Measurements from ENCODE around the gene KCNA3.
"Not testable (repeated sequence)": the region's sequence is repeated elsewhere in the genome, so short reads cannot be mapped to it uniquely, and the experiment has no call there.

KCNA3 gene

DNA sequence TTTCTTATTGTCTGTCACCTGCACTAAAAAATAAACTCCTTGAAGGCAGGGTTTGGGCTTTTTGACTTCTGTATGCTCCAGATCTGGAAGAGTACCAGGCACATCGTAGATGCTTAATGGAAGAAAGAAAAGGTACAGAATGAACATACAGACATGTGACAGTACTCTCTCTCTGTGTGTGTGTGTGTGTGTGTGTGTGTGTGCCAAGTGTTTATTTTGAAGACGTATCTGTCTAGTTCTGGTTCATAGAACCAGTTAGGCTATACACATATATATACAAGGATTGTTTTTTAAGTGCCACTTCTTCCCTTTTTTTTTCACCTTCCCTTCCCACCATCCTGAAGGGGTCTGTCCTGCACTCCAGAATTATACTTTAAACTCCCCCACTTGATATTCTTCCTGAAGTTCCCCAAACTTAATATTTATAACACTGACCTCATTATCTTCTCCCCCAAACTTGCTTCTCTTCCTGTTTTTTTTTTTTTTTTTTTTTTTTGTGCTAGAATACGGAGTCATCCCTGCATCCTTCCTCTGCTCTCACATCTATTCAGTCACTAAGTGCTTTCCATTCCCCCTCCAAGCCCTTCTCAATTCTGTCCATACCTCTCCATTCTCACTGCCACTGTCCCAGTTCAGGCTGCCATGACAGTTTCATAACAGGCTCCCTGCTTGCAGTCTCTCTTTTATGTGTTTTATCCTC, 5.4 kb upstream of the KCNA3 start:
- DNase-seq (ENCODE audit: low read depth in 2 of 2), result no peak

DNA sequence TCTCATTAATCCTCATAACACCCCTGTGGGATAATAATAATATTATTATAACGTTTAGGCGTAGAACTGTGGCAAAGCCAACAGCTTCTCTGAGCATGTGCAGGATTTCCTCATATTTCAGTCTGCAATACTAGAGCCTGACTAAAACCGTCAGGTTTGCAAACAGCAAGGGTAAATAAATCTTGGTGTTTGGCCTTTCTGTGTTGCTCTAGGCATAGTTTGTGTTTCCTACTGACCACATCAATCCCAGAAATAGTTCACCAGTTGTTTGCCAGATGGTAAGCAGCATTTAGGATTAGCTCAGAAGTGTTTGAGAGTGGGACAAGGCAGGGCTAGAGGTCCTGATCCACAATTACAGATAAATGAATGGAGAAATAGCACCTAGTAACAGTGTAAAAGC, 2.8 kb upstream of the KCNA3 start:
- no peak for DNase-seq (ENCODE audit: low read depth in 2 of 2)

DNA sequence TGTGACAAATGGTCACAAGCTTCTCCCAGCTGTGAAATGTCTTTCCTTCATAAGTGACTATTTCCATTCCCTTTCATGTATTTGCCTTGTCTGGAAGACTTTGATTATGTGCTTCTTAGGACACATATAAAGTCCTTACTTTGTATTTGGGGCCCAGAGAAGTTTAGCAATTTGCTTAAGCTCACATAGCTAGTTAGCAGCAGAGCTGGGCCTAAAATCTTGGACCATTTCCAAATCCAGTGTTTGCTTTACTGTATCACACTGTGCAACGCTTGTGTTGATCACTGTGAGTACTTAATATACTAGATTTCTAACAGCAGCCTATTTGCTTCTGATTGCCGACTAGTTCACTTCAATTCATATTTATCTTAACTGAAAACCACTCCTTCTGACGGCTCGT, 2.2 kb upstream of the KCNA3 start:
- no peak for DNase-seq (ENCODE audit: low read depth in 2 of 2)

DNA sequence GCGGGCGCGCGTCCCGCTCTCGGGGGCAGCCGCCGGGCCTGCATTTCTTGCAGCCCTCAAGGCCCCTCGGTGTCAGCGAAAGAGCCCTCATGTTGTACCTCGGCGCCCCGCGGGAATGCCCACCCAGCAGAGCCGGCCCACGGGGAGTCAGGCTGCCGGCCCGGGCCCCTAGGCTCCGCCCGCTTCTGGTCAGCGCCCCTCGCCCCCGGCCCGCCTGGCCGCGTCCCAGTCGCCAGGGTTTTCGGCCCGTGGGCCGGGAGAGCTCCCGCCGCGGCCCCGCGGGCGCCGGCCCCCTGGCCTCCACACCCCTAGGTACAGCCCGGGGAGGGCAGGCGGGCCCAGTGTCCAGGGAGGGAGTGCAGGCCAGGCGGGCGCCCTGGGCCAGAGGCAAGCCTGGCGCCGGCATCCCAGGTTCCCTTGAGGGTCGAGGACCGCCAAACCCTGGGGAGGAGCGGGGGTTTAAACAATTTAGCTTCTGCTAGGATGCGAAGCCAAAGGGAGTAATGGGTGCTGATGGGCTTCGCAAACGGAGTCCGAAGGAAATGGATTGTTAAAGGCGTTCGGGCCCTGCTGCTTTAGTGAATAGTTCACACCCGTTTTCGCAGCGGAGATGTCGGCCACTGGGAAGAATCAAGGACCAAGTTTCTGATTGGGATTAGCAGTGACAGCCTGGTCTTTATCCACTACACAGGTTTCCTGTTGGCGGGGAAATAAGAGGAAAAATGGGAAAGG, 486 bp upstream of the KCNA3 start:
- no peak for DNase-seq (ENCODE audit: low read depth in 2 of 2)

DNA sequence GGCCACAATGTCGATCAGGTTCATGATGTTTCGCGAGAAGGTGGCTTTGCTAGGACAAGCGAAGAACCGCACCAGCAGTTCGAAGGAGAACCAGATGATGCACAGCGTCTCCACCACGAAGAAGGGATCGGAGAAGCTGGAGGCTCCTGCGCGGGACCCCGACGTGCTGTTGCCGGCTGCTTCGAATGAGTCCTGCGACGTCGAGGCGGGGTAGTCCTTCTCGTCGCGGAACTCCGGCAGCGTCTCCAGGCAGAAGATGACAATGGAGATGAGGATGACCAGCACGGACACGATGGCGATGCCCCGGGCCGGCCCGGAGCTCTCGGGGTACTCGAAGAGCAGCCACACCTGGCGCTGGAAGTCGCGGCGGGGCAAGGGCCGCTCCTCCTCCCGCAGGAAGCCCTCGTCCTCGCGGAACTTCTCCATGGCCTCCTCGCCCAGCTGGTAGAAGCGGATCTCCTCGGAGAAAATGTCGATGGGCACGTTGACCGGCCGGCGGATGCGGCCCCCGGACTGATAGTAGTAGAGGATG, 869 bp downstream of the KCNA3 start:
- no peak for DNase-seq (ENCODE audit: low read depth in 2 of 2)

DNA sequence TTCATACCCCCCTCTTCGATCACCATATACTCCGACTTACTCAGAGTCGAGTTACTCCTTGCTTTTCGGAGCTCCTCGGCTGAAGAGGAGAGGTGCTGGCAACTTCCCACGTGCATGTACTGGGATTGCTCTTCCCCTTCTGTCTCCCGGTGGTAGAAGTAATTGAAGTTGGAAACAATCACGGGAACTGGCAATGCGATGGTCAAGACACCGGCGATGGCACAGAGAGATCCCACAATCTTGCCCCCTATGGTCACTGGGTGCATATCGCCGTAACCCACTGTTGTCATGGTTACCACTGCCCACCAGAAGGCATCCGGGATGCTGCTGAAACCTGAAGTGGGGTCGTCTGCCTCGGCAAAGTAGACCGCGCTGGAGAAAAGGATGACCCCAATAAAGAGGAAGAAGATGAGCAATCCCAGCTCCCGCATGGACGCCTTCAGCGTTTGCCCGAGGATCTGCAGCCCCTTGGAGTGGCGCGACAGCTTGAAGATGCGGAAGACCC, 1.5 kb downstream of the KCNA3 start:
- DNase-seq (ENCODE audit: low read depth in 2 of 2), result no peak

DNA sequence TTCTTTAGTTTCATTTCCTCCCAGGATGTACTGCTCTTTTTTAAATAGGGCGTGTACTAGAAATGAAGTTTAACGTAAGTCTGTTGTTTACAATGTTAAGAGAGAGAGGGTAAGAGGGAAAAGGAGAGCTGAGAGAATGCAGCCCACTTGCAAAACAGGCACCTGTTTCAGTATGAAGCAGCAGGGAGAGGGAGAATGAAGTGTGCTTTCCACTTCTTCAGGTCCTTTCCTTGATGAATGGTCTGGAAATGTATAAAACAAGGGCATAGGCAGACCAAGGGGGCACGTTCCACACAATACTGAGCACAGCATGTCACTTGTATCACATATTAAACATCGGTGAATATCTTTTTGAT, 2.0 kb downstream of the KCNA3 start:
- no peak for DNase-seq (ENCODE audit: low read depth in 2 of 2)

DNA sequence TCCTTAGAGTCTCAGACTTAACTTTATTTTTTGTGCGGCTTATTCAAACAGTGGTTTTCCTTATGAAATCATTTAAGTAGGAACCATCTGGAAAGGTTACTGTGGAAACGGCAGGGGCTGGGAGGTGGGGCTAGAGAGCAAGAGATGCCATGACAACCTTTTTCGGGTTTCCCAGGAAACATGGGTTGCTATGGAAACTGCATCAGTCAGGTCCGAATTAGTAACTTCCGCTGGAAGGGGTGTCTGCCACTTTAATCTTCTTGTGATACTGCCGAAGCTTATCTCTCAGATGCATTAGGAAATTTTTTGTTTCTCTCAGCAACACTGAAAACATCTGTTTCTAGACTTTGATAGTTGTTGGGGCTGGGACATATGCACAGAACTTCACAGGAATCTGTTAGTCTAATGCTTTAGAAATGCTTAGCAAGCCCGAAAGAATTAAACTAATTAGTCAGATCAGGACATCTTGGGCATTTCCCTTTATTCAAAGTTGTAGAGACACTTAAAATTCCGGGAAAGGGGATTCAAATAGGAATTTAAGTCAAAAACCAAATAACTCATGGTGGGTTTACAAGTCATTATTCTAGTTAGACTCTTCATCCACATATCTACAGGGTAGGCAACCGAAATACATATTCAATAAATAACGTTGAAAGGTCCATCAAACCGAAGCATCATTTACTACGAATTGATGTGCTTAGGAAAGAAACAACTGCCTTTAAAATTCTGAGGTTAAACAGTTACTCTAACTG, 2.6 kb downstream of the KCNA3 start:
- peak in 1 of 2 donors; percentile 58 for DNase-seq (ENCODE audit: low read depth in 2 of 2)

DNA sequence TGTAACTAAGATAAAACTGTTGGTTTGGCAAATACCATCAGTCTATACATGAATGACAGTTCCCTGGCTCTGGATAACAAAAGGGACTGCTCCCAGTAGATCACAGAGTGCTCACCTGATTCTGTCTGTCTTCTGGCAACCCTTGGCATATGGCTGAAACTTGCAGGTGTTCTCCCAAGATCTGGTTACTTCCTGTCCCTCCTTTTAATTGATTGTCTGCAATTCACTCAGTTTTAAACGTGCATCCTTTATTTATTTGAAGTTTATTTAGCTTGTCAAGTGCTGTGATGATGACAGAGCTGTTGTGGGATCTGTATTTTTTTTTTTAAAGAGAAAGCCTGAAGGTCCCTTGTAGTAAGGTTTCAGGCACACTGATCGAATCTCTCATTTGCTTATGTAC, 3.4 kb downstream of the KCNA3 start:
- DNase-seq (ENCODE audit: low read depth in 2 of 2), result no peak

DNA sequence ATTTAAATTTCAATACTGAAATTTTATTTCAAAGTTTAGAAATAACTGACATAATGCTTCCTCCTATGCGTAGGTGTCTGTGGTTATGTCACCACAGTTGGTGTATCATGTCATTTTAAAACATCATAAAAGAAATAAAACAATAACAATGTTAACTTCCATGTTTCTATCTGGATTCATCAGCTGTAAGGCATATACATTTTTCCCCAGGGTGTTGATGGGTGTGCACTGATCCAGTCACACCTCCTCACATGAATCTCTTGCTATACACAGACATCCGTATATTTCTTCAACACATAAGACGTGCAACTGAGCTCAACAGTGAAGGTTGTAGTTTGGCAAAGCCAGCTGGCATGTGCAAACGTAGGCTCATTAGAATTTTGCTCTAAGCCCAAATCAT, 6.2 kb downstream of the KCNA3 start:
- DNase-seq (ENCODE audit: low read depth in 2 of 2), result no peak

DNA sequence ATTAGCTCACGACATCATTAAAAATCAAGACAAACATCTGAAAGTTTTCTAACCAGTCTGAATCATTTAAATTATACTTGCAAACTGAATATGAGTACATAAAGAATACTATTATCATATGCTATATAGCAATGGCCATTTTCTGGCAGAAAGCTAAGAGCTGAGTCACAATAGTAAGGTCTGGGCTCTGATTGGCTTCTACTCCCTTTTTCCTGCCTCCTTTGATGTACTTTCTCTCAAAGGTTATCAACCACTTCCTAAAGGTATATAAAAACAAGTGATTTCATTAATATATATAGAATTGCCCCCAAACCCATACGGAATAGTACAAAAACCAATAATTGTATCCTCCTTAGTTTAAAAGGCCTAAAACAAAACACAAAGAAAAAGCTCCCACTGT, 7.0 kb downstream of the KCNA3 start:
- no peak for DNase-seq (ENCODE audit: low read depth in 2 of 2)

DNA sequence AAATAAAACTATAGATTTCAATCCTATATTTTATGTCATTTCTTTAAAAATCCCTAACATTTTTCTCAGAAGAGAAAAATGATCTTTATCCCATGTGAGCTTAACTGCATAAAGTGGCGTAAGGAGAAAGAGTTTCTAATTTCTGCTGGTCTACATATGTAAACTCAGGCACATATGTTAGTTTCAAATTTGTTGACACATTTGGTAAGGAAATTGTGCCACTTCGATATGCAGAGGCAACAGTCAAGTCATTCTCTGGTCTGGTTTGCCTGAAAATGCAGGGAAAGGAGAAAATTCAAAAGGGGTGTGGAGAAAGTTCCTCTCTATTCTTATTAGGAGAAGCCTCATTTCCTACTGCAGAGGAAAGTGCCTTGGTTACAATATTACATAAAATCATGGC, 11.5 kb downstream of the KCNA3 start:
- no peak for DNase-seq (ENCODE audit: low read depth in 2 of 2)

DNA sequence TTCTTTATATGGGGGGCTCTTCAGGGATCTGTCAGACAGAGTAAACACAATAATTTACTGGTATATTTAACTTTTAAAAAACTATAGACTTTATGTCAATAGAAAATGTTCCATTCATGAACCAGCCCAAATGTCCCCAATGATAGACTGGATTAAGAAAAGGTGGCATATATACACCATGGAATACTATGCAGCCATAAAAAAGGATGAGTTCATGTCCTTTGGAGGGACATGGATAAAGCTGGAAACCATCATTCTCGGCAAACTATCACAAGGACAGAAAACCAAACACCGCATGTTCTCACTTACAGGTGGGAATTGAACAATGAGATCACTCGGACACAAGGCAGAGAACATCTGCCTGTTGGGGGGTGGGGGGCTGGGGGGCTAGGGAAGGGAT, 15.2 kb downstream of the KCNA3 start:
- not testable (repeated sequence) for DNase-seq (ENCODE audit: low read depth in 2 of 2)

DNA sequence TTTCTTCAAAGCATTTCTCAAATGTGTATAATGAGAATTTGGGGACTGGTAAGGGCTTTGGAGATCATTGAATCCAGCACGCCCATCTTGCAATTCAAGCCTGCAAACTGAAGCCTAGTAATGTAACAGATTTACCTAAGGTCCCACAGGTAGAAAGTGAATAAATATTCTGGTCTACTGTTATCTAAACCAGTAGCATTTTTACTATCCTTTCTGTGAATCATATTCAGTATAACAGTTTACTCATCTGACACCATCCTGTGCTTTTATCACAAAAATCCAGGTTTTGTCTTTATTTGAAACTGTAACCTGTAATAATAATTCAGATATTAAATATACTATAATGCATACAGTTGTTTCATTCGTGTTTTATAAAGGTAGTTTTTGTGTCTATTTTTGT, 17.4 kb downstream of the KCNA3 start:
- no peak for DNase-seq (ENCODE audit: low read depth in 2 of 2)

DNA sequence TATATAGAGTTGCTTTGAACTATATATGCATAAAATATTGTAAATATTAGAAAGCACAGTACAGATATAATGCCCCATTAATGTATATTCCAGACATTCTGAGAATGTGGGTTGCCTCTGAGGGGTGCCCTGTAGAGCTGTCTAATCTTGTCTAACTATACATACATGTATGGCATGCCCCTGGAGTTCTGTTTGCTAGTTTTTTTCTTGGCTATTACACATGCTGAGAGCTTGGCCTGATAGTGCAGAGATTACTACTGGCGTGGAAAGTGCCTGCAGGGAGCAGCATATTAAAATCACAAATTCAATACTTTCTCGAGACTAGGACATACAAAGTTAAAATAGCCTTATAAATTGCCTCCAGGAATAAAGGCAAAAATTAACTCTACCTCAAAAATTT, 24.1 kb downstream of the KCNA3 start:
- DNase-seq (ENCODE audit: low read depth in 2 of 2), result no peak

DNA sequence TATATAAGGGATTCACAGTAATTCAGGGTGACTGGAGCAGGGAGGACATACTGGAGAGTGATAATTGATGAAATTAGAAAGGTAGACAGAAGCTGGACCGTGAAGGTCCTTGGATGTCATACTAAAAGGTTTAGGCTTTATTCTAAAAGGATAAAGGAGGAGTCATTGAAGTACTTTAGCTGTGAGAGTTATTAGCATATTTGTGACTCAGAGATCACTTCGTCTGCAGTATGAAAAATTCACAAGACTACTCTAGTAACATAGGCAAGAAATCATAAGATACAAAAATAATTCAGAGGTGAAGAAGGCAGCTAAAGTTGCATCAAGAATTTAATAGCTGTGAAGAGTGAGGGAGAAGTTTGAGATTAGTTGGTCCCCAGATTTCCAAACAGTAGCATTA, 26.3 kb downstream of the KCNA3 start:
- no peak for DNase-seq (ENCODE audit: low read depth in 2 of 2)

DNA sequence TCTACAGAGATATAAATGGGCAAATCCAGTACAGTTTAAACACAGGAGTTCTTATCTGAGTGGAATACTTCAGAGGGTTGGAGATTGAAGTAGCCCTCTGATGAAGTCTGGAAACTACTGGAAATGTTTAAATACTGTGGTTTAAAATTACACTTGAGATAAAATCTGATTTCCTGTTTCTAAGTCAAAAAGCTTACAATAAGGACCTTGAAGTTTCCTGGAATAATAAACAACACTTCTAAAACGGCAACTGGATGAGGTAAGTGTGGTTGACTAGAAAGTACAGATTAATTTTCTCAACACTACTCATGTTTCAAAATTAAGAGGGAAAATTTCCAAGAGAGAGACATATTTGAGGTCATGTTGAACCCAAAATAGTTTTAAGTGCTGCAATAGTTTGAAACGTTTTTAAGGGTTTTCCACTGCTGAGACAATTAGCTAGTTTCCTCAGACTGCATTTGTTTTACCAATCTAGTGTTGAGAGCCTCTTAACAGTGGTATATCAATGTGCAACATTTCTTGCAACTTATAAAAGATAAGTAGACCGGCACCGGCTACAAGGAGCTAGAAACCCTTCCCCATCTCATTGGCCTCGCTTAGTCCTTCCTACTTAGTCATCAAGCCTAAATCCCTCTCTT, 27.4 kb downstream of the KCNA3 start:
- DNase-seq (ENCODE audit: low read depth in 2 of 2), result no peak

DNA sequence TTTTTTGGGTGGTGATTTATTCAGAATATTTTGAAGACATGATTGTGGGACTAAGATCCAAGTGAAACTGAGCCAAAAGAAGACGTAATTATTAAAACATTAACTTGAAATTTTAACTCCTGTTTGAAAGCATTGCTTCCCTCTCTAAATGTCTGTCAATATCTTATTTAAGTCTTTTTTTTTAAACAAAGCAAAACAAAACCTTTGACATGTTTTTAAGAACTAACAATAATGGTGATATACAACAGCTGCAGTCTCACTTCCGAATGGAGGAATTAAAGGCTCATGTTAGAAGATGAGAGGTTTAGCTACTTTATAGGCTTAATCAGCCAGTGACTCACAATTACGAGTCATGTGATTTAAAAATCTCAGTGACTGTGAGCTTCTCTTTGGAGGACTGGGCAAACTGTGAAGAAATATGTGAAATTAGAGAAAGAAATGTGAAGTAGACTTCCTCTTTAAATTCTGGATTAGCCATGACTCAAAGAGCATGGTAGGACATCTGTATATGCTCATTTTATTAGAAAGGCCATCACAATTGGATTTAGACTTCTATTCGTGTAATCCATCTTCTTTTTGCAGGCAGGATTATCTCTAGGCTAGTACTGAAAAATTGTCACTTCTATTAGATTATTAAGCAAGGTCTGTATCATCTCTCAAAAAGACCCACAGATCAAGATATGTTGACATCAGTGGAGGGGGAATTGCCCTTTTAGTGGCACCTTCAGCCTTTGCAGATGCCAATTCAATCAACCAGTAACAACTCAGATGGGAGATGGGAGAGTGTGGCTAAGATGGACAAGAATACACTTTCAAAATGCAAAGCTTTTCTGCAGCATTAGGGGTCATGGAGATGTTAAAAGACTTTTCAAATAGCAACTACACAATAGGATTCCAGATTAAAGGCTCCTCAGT, 28.7 kb downstream of the KCNA3 start:
- DNase-seq (ENCODE audit: low read depth in 2 of 2), result no peak

DNA sequence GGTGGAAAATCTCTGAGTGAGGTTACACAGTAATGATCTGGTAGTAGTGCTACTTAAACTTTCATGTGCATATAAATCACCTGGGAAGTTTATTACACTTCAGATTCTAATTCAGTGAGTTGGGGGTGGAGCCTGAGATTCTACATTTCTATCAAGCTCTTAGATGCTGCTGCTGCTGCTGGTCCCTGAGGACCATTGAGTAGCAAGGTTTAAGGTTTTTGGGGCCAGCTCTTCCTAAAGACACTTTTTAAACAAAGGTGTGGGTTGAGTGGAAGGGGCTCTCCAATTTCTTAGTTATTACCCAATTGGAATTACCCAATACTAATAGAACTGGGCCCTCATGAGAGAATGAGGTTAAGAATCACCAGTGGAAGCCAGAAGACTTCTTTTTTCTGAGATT, 29.5 kb downstream of the KCNA3 start:
- DNase-seq (ENCODE audit: low read depth in 2 of 2), result no peak

DNA sequence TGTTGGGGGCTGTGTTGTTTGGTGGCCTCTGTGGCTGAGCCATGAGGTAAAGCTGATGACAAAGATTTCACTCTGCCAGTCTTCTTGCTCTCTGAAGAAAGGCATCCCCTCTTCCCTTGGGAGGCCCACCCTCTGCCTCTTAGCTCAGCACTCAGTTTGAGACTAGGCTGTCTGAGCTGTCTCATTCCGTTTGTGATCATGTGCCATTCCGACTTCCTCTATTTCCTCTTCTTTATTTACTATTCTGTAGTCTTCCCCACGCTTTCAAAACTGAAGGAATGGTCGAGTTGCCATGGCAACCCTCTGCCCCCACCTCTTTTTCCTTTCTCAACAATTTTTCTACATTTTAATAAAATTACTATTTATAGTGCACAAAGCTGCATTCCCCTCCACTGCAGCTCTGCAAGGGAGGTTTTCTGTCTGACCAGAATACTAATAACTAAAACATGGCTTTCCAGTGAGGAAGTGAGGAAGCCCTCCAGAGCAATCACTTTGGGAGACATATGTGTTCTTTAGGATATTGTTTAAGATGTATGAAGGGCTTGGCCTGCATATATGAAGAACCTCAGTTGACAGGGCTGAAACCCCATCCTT, 30.8 kb downstream of the KCNA3 start:
- DNase-seq (ENCODE audit: low read depth in 2 of 2), result no peak
